Neuronal stem cell (in vitro differentiated cells): Measurements from ENCODE around the gene RAMP3.

Experiments
- DNase-seq: peaks from one replicate; pipeline ENCODE4 v3.0.0-alpha.2; 2013; ENCODE audit warnings: low spot score
- H2AFZ ChIP-seq: one replicate; pipeline ENCODE4 v1.6.1; 2013; ENCODE audit warnings: mild to moderate bottlenecking, low read length, inconsistent platforms
- H2AK5ac ChIP-seq: 2 replicates; pipeline ENCODE4 v1.6.1; 2013; ENCODE audit warnings: low read depth, mild to moderate bottlenecking, inconsistent platforms, low read length, moderate library complexity, mixed read lengths
- H2BK120ac ChIP-seq: 2 replicates; pipeline ENCODE4 v1.6.1; 2013; ENCODE audit warnings: low read depth, mild to moderate bottlenecking, inconsistent platforms, low read length, moderate library complexity, mixed read lengths
- H2BK12ac ChIP-seq: one replicate; pipeline ENCODE4 v1.6.1; 2013; ENCODE audit warnings: low read length, inconsistent platforms
- H2BK15ac ChIP-seq: 2 replicates; pipeline ENCODE4 v1.6.1; 2013; ENCODE audit warnings: mild to moderate bottlenecking, low read length, inconsistent platforms, mixed read lengths
- H2BK5ac ChIP-seq: one replicate; pipeline ENCODE4 v1.6.1; 2013; ENCODE audit warnings: inconsistent platforms, mild to moderate bottlenecking, low read length, moderate library complexity
- H3K14ac ChIP-seq: one replicate; pipeline ENCODE4 v1.6.1; 2013; ENCODE audit warnings: low read length, inconsistent platforms
- H3K18ac ChIP-seq: 2 replicates; pipeline ENCODE4 v1.6.1; 2013; ENCODE audit warnings: low read length, inconsistent platforms
- H3K23ac ChIP-seq: 2 replicates; pipeline ENCODE4 v1.6.1; 2013; ENCODE audit warnings: low read depth, mild to moderate bottlenecking, mixed read lengths, low read length, inconsistent platforms; ENCODE audit not compliant: poor library complexity
- H3K27ac ChIP-seq: replicated peaks from 3 replicates; pipeline ENCODE4 v1.5.1; 2013; ENCODE audit warnings: low read length, inconsistent platforms
- H3K27me3 ChIP-seq, 3 experiments: 2 replicates each; pipeline ENCODE4 v1.6.1; 2013; ENCODE audit warnings: low read length in 3 of 3, mild to moderate bottlenecking in 2 of 3, inconsistent platforms in 1 of 3, low read depth in 1 of 3, mixed read lengths in 1 of 3, moderate library complexity in 1 of 3; ENCODE audit not compliant: control insufficient read depth in 3 of 3, insufficient read depth in 3 of 3
- H3K36me3 ChIP-seq, 2 donors: replicated peaks in 1 of 2; 2 replicates each; pipeline ENCODE4 v1.6.1; 2013; ENCODE audit warnings: low read length in 2 of 2; ENCODE audit not compliant: control insufficient read depth in 2 of 2, insufficient read depth in 2 of 2
- H3K4ac ChIP-seq: 2 replicates; pipeline ENCODE4 v1.6.1; 2013; ENCODE audit warnings: inconsistent platforms, mild to moderate bottlenecking, low read length, moderate library complexity
- H3K4me1 ChIP-seq, 2 donors: 1 replicate in 1 of 2; 2 replicates in 1 of 2; pipeline ENCODE4 v1.6.1; 2013; ENCODE audit warnings: low read length in 2 of 2, low read depth in 1 of 2; ENCODE audit not compliant: control insufficient read depth in 2 of 2, insufficient read depth in 1 of 2
- H3K4me2 ChIP-seq: one replicate; pipeline ENCODE4 v1.6.1; 2013; ENCODE audit warnings: mild to moderate bottlenecking, low read length, inconsistent platforms; ENCODE audit not compliant: insufficient read depth, poor library complexity, severe bottlenecking
- H3K4me3 ChIP-seq, 2 donors: 2 replicates each; pipeline ENCODE4 v1.5.1; 2013; ENCODE audit warnings: low read length in 2 of 2, mild to moderate bottlenecking in 2 of 2, inconsistent platforms in 1 of 2, moderate library complexity in 1 of 2
- H3K79me1 ChIP-seq: one replicate; pipeline ENCODE4 v1.6.1; 2013; ENCODE audit warnings: low read depth, mild to moderate bottlenecking, inconsistent platforms, low read length, moderate library complexity
- H3K9ac ChIP-seq: one replicate; pipeline ENCODE4 v1.6.1; 2013; ENCODE audit warnings: mild to moderate bottlenecking, low read depth, low read length, inconsistent platforms; ENCODE audit not compliant: poor library complexity
- H3K9me3 ChIP-seq, 2 donors: replicated peaks in 1 of 2; 2 replicates each; pipeline versions ENCODE3 to v1.6.1; 2013; ENCODE audit warnings: low read length in 2 of 2, mild to moderate bottlenecking in 2 of 2, inconsistent platforms in 1 of 2, low read depth in 1 of 2, mixed read lengths in 1 of 2, moderate library complexity in 1 of 2; ENCODE audit not compliant: control insufficient read depth in 2 of 2, insufficient read depth in 1 of 2
- H4K8ac ChIP-seq: one replicate; pipeline ENCODE4 v1.6.1; 2013; ENCODE audit warnings: low read depth, mild to moderate bottlenecking, inconsistent platforms, low read length, moderate library complexity
- H4K91ac ChIP-seq: one replicate; pipeline ENCODE4 v1.6.1; 2013; ENCODE audit warnings: low read length, low read depth, mild to moderate bottlenecking, inconsistent platforms; ENCODE audit not compliant: poor library complexity
- WGBS, 2 donors: extraction: QIAGEN DNeasy Blood & Tissue Kit; methylation state at CpG; one replicate each; pipeline ENCODE4 v1.1.7; 2013; ENCODE audit warnings: missing lambda C conversion rate in 2 of 2, mixed read lengths in 1 of 2; ENCODE audit not compliant: insufficient read length in 2 of 2, insufficient replicate concordance in 1 of 2; ENCODE audit errors: extremely low coverage in 2 of 2; 5-methylcytosine and 5-hydroxymethylcytosine counted together

Gene RAMP3

DNA sequence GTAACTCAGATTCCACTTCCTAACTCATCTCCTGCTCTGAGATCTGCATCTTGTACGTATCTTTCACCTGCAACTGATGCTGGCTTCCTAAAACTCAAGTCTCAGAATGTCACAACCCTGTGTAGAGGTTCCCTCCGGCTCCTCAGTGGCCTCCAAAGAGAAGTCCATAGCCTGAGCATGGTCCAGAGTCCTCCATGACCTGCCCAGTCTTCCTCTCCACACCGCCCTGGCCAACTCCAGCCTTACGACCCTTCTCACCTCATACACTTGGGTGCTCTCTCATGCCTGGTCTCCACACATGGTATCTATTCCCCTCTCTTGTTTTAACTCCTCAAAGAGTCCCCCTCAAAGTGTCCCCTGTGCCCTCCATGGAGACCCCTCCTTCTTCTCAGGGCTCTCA is 41.9 kb downstream of the RAMP3 start:
- H3K4ac ChIP-seq = no peak overlapping the region
- H3K4me1 ChIP-seq = no peaks in the 10 kb centered on the region
- H2BK5ac ChIP-seq = no peak overlapping the region
- no peak overlapping the region for H3K14ac ChIP-seq
- no peak overlapping the region for H4K8ac ChIP-seq
- no peak overlapping the region for H2BK120ac ChIP-seq
- H3K27ac ChIP-seq = no peak overlapping the region
- no peaks in the 10 kb centered on the region for H3K79me1 ChIP-seq
- H3K9ac ChIP-seq = no peak overlapping the region
- no peak overlapping the region for H2BK12ac ChIP-seq
- no peak overlapping the region for H3K4me2 ChIP-seq
- H2AK5ac ChIP-seq = no peak overlapping the region
- no peak overlapping the region for H4K91ac ChIP-seq
- no peak overlapping the region for H2BK15ac ChIP-seq
- no peak overlapping the region for H2AFZ ChIP-seq
- no peak for DNase-seq
- no peak overlapping the region for H3K18ac ChIP-seq
- H3K23ac ChIP-seq = no peak overlapping the region
- H3K36me3 ChIP-seq = no peaks in the 10 kb centered on the region
- H3K27me3 ChIP-seq = no peaks in the 10 kb centered on the region
- no peaks in the 10 kb centered on the region for H3K9me3 ChIP-seq
- no CpG with 5 or more reads among the region's 4 CpGs for WGBS, 2 donors
- no peak overlapping the region for H3K4me3 ChIP-seq

DNA sequence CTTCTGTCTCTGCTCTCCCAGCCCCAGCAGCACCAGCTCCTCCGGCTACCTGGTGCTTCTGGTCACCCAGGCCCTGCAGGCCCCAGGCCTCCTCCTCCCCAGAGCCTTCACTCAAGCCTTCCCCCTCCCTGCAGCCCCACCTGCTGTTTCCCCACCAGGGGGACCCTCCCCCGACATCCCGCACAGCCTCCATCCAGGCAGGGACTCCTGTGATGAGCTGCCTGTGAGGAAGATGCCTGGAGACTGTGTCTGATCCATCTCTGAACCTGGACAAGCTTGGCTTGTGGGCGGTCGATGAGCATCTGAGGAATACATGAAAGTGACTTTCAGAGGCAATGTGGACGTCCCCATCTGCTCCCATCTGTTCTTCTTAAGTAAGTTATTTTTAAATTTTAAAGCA is 45.0 kb downstream of the RAMP3 start:
- Histone ChIP-seq H3K18ac (no peak overlapping the region), H3K36me3 (no peaks in the 10 kb centered on the region), H3K23ac (peak overlapping the region; percentile 52), H3K9me3 (no peaks in the 10 kb centered on the region), H2BK15ac (no peak overlapping the region), H3K27ac (no peak overlapping the region), H3K9ac (no peak overlapping the region), H3K79me1 (no peaks in the 10 kb centered on the region), H4K91ac (no peak overlapping the region), H3K4me1 (no peaks in the 10 kb centered on the region), H2BK12ac (no peak overlapping the region), H3K27me3 (peaks cover 0 to 7% (median 0%) of the 10 kb centered on the region in 3 experiments), H2AK5ac (no peak overlapping the region), H2AFZ (no peak overlapping the region), H3K4me2 (no peak overlapping the region), H2BK5ac (no peak overlapping the region), H4K8ac (no peak overlapping the region), H2BK120ac (no peak overlapping the region), H3K4me3 (no peak overlapping the region), H3K14ac (no peak overlapping the region), H3K4ac (no peak overlapping the region)
- no CpG with 5 or more reads among the region's 6 CpGs for WGBS, 2 donors
- no peak for DNase-seq

DNA sequence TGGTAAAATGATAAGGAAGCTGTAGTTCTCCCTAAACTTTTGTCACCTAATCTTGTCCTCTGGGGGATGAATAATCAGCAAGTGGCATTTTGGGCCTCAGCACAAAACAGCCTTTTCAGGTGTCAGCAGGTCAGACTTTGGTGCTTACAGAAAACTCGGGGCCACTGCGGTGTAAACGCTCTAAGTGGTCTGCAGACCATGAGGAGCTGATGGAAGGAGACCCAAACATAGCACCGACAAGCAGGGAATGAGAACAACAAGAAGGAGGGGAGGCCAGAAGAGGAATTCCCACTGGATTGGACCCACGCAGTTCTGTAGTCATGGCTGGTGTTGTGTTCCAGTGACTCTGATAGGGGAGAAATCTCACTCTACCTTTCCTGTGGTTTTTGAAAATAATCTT is 45.4 kb downstream of the RAMP3 start:
- H3K9ac ChIP-seq = no peak overlapping the region
- no peak overlapping the region for H3K4me3 ChIP-seq
- H3K9me3 ChIP-seq = no peaks in the 10 kb centered on the region
- no peak overlapping the region for H2BK15ac ChIP-seq
- H2AK5ac ChIP-seq = no peak overlapping the region
- no peak for DNase-seq
- H3K23ac ChIP-seq = no peak overlapping the region
- no peak overlapping the region for H2BK12ac ChIP-seq
- no peak overlapping the region for H3K4ac ChIP-seq
- H3K4me1 ChIP-seq = no peaks in the 10 kb centered on the region
- H3K36me3 ChIP-seq = no peaks in the 10 kb centered on the region
- H2BK5ac ChIP-seq = no peak overlapping the region
- no peak overlapping the region for H4K91ac ChIP-seq
- no peak overlapping the region for H3K14ac ChIP-seq
- no peaks in the 10 kb centered on the region for H3K79me1 ChIP-seq
- no peak overlapping the region for H3K27ac ChIP-seq
- H2BK120ac ChIP-seq = no peak overlapping the region
- peaks cover 0 to 8% (median 0%) of the 10 kb centered on the region in 3 experiments for H3K27me3 ChIP-seq
- H3K18ac ChIP-seq = no peak overlapping the region
- H3K4me2 ChIP-seq = no peak overlapping the region
- H4K8ac ChIP-seq = no peak overlapping the region
- WGBS, 2 donors = no CpG with 5 or more reads among the region's 5 CpGs
- H2AFZ ChIP-seq = no peak overlapping the region

DNA sequence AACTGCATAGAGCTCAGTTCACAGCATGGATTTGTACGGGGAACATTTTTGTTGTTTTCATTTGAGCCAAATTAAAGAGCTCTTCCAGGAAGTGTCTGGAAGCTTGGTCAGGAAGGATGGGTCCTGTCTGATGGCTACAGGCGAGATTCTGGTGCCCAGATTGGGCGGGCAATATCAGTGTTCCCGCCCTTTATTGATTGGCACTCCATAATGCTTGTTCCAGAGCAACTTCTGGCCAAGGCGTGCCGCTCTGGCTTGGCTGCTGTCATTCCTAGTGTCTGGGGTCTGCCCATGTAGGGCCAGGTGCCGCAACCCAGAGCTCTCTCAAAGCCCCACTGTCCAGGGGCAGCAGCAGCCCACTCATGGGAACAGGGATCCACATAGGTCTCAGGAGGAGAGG is 45.9 kb downstream of the RAMP3 start:
- no peak for DNase-seq
- Histone ChIP-seq H3K36me3 (no peaks in the 10 kb centered on the region), H3K27ac (no peak overlapping the region), H3K18ac (no peak overlapping the region), H3K79me1 (no peaks in the 10 kb centered on the region), H3K9ac (no peak overlapping the region), H2AK5ac (no peak overlapping the region), H2BK15ac (no peak overlapping the region), H3K23ac (no peak overlapping the region), H3K4me3 (no peak overlapping the region), H4K91ac (no peak overlapping the region), H3K9me3 (no peaks in the 10 kb centered on the region), H3K4ac (no peak overlapping the region), H2BK5ac (no peak overlapping the region), H3K27me3 (peaks cover 0 to 13% (median 0%) of the 10 kb centered on the region in 3 experiments), H3K14ac (no peak overlapping the region), H4K8ac (no peak overlapping the region), H2BK120ac (no peak overlapping the region), H3K4me2 (no peak overlapping the region), H2AFZ (no peak overlapping the region), H2BK12ac (no peak overlapping the region), H3K4me1 (no peaks in the 10 kb centered on the region)
- no CpG with 5 or more reads among the region's 7 CpGs for WGBS, 2 donors
